Osteoblast (primary cell): ENCODE data around the gene VPS41. TPM values are rescaled to one million over a fixed set of nuclear protein-coding genes. Genes with fewer than 3 reads are reported as not detected.

Experiments
- DNase-seq: peaks from one replicate; pipeline ENCODE4 v3.0.0; 2011; ENCODE audit warnings: low spot score, mixed read lengths; ENCODE audit not compliant: insufficient read length; ENCODE audit errors: missing footprints
- H2AFZ ChIP-seq: 2 replicates; pipeline ENCODE4 v1.6.0; 2011; ENCODE audit warnings: mild to moderate bottlenecking, low read length
- H3K27ac ChIP-seq: 2 replicates; pipeline ENCODE4 v1.5.1; 2011; ENCODE audit warnings: mild to moderate bottlenecking, low read depth, low read length, moderate library complexity
- H3K27me3 ChIP-seq: 2 replicates; pipeline ENCODE4 v1.6.0; 2012; ENCODE audit warnings: mild to moderate bottlenecking, control low read depth, inconsistent platforms, low read length, moderate library complexity; ENCODE audit not compliant: insufficient read depth
- H3K36me3 ChIP-seq: 2 replicates; pipeline ENCODE4 v1.5.1; 2011; ENCODE audit warnings: mild to moderate bottlenecking, low read length, control low read depth, moderate library complexity; ENCODE audit not compliant: insufficient read depth
- H3K4me1 ChIP-seq: 2 replicates; pipeline ENCODE4 v1.5.1; 2011; ENCODE audit warnings: mild to moderate bottlenecking, low read length, control low read depth, moderate library complexity; ENCODE audit not compliant: insufficient read depth
- H3K4me2 ChIP-seq: 2 replicates; pipeline ENCODE4 v1.6.0; 2011; ENCODE audit warnings: mild to moderate bottlenecking, low read length; ENCODE audit not compliant: insufficient read depth
- H3K4me3 ChIP-seq: fragments of 200-600 bp; sonication (generic); 3 replicates; pipeline ENCODE4 v1.5.1; 2012; ENCODE audit warnings: mild to moderate bottlenecking, low read length, inconsistent platforms; ENCODE audit not compliant: insufficient read depth
- H3K79me2 ChIP-seq: 2 replicates; pipeline ENCODE4 v1.6.0; 2012; ENCODE audit warnings: mild to moderate bottlenecking, low read length, control low read depth, inconsistent platforms; ENCODE audit not compliant: insufficient read depth
- H3K9me3 ChIP-seq: 2 replicates; pipeline ENCODE4 v1.5.1; 2011; ENCODE audit warnings: low read depth, low read length, control low read depth
- H4K20me1 ChIP-seq: 2 replicates; pipeline ENCODE4 v1.6.0; 2012; ENCODE audit warnings: mild to moderate bottlenecking, low read length, control low read depth; ENCODE audit not compliant: insufficient read depth
- total RNA-seq: library from RNA; depleted of rRNA; stranded (reverse); fragments of >200 nt; gene quantifications from 2 replicates; pipeline ENCODE4 v1.2.3, GENCODE V29; 2012
- TF ChIP-seq, protein P1 (sequence below): IDR thresholded peaks from 2 replicates; pipeline ENCODE4 v1.5.1; 2011; ENCODE audit warnings: mild to moderate bottlenecking, low read depth, low read length, moderate library complexity; ENCODE audit errors: extremely low read depth

The VPS41 gene
- total RNA-seq, 1 donor, result 78.5 TPM

- H3K4me2 ChIP-seq, result no peak overlapping the region
- H3K4me3 ChIP-seq, result no peak overlapping the region
- H3K36me3 ChIP-seq, result no peaks in the 10 kb centered on the region
- no peaks in the 10 kb centered on the region for H3K79me2 ChIP-seq
- DNase-seq, result no peak
- TF ChIP-seq, protein P1, sequence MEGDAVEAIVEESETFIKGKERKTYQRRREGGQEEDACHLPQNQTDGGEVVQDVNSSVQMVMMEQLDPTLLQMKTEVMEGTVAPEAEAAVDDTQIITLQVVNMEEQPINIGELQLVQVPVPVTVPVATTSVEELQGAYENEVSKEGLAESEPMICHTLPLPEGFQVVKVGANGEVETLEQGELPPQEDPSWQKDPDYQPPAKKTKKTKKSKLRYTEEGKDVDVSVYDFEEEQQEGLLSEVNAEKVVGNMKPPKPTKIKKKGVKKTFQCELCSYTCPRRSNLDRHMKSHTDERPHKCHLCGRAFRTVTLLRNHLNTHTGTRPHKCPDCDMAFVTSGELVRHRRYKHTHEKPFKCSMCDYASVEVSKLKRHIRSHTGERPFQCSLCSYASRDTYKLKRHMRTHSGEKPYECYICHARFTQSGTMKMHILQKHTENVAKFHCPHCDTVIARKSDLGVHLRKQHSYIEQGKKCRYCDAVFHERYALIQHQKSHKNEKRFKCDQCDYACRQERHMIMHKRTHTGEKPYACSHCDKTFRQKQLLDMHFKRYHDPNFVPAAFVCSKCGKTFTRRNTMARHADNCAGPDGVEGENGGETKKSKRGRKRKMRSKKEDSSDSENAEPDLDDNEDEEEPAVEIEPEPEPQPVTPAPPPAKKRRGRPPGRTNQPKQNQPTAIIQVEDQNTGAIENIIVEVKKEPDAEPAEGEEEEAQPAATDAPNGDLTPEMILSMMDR, result no peak
- no peak overlapping the region for H2AFZ ChIP-seq
- peaks cover 4% of the 10 kb centered on the region for H4K20me1 ChIP-seq
- no peaks in the 10 kb centered on the region for H3K27me3 ChIP-seq
- no peaks in the 10 kb centered on the region for H3K9me3 ChIP-seq
- no peak overlapping the region for H3K27ac ChIP-seq
- peaks cover 8% of the 10 kb centered on the region for H3K4me1 ChIP-seq
Measured at GRCh38 chr7:38824948-38825347, 84.0 kb downstream of the VPS41 start.

DNA sequence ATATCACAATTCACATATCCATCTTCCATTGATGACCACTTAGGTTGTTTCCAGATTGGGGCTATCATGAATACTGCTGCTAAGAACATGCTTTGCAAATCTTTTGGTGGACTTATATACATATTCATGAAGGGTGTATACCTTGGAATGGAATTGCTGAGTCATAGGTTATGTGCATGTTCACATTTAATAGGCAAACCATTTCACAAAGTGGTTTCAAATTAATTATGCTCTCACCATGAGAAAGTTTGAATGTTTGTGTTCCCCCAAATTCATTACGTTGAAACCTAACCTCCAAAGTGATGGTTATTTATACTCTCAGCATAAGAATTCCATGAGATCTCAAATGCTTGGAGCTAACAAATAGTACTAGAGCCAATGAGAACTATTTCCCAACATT is 86.4 kb downstream of the VPS41 start:
- no peak for DNase-seq

DNA sequence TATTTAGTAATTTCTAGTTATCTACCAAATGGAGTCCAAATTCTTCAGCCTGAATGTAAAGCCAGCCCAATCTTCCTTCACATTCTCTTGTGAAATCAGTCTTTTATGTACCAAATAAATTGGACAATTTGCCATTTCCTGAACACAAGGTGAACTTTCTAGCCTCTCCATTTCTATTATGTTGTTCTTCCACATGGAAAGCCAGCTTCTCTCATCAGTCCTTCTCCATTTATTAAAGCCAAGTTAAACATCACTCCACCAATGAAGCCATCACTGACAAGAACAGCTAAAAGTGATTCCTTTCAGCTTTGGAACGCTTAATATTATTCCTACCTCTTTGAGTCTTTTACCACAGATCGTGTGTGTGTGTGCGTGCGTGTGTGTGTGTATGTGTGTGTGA is 88.4 kb downstream of the VPS41 start:
- Histone ChIP-seq H3K4me3 (no peak overlapping the region), H3K27ac (no peak overlapping the region), H3K36me3 (no peaks in the 10 kb centered on the region), H4K20me1 (peaks cover 2% of the 10 kb centered on the region), H3K27me3 (no peaks in the 10 kb centered on the region), H3K79me2 (no peaks in the 10 kb centered on the region), H3K4me2 (no peak overlapping the region), H3K9me3 (no peaks in the 10 kb centered on the region), H3K4me1 (peaks cover under 1% of the 10 kb centered on the region), H2AFZ (no peak overlapping the region)
- TF ChIP-seq, protein P1, result no peak
- DNase-seq, result no peak

More for the DNA sequence above, 86.4 kb downstream of the VPS41 start:
- no peaks in the 10 kb centered on the region for H3K9me3 ChIP-seq
- peaks cover 4% of the 10 kb centered on the region for H4K20me1 ChIP-seq
- no peaks in the 10 kb centered on the region for H3K36me3 ChIP-seq
- TF ChIP-seq, protein P1, result no peak
- H3K4me1 ChIP-seq, result peaks cover 8% of the 10 kb centered on the region
- H3K27me3 ChIP-seq, result no peaks in the 10 kb centered on the region
- H3K4me2 ChIP-seq, result no peak overlapping the region
- no peak overlapping the region for H3K4me3 ChIP-seq
- no peaks in the 10 kb centered on the region for H3K79me2 ChIP-seq
- H3K27ac ChIP-seq, result no peak overlapping the region
- H2AFZ ChIP-seq, result no peak overlapping the region

DNA sequence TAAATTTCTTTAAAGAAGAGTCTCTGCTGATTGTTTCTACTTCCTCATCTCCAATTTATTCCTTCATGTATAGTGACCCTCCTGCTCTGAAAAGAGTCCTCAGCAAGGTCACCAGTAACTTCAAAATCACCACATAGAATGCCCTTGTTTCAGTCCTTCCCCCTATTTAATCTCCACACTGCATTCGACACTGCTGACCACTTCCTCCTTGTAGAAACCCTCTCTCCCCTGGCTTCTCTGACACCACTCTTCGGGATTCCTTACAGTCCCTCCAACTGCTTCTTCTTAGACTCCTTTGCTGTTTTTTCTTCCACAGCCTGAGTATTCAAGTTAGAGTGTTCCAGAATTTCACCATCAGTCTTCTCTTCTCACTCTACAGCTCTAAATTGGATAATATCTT is 89.5 kb downstream of the VPS41 start:
- no peaks in the 10 kb centered on the region for H3K27me3 ChIP-seq
- H4K20me1 ChIP-seq, result no peaks in the 10 kb centered on the region
- H3K4me1 ChIP-seq, result no peaks in the 10 kb centered on the region
- H3K4me2 ChIP-seq, result no peak overlapping the region
- H3K79me2 ChIP-seq, result no peaks in the 10 kb centered on the region
- H3K9me3 ChIP-seq, result no peaks in the 10 kb centered on the region
- H3K4me3 ChIP-seq, result no peak overlapping the region
- TF ChIP-seq, protein P1, result no peak
- H2AFZ ChIP-seq, result no peak overlapping the region
- H3K36me3 ChIP-seq, result no peaks in the 10 kb centered on the region
- H3K27ac ChIP-seq, result no peak overlapping the region
- DNase-seq, result no peak
